GM23338 (cell line): ENCODE measurements around the gene UNC5B. TPM values are rescaled to one million over a fixed set of nuclear protein-coding genes. Genes with fewer than 3 reads are reported as not detected.

Experiments used
- ATAC-seq: fragments of 200-7000 bp; cut with Tn5 transposase; 3 replicates; pipeline ENCODE4 v1.9.1; 2020
- DNase-seq: peaks from one replicate; pipeline ENCODE4 v3.0.0-alpha.2; 2015; ENCODE audit warnings: low spot score
- H2AFZ ChIP-seq: fragments of 200-600 bp; sonication (generic); 2 replicates; pipeline ENCODE4 v1.8.0; 2016; ENCODE audit warnings: antibody characterized with exemption, mild to moderate bottlenecking, moderate library complexity
- H3F3A ChIP-seq: fragments of 200-600 bp; sonication (generic); replicated peaks from 2 replicates; pipeline ENCODE4 v1.8.0; 2017; ENCODE audit warnings: antibody characterized with exemption, mixed run types, low read depth
- H3K27ac ChIP-seq: fragments of 200-600 bp; sonication (generic); 2 replicates; pipeline ENCODE4 v1.6.1; 2016; ENCODE audit warnings: low read depth
- H3K27me3 ChIP-seq: fragments of 200-600 bp; sonication (generic); 2 replicates; pipeline ENCODE4 v1.8.0; 2016; ENCODE audit warnings: mild to moderate bottlenecking, mixed run types, moderate library complexity; ENCODE audit not compliant: insufficient read depth
- H3K36me3 ChIP-seq: fragments of 200-600 bp; sonication (generic); 2 replicates; pipeline ENCODE4 v1.8.0; 2016; ENCODE audit warnings: mild to moderate bottlenecking; ENCODE audit not compliant: insufficient read depth
- H3K4me1 ChIP-seq: fragments of 200-600 bp; sonication (generic); 2 replicates; pipeline ENCODE4 v1.8.0; 2016; ENCODE audit warnings: mild to moderate bottlenecking, moderate library complexity; ENCODE audit not compliant: insufficient read depth
- H3K4me2 ChIP-seq: fragments of 200-600 bp; sonication (generic); 2 replicates; pipeline ENCODE4 v1.7.1; 2017; ENCODE audit warnings: mixed run types
- H3K4me3 ChIP-seq: fragments of 200-600 bp; sonication (generic); 2 replicates; pipeline ENCODE4 v1.6.1; 2016; ENCODE audit warnings: mixed run types
- H3K79me2 ChIP-seq: fragments of 200-600 bp; sonication (generic); replicated peaks from 2 replicates; pipeline ENCODE4 v1.8.0; 2017; ENCODE audit warnings: mild to moderate bottlenecking; ENCODE audit not compliant: insufficient read depth
- H3K9me2 ChIP-seq: fragments of 200-600 bp; sonication (generic); 2 replicates; pipeline ENCODE4 v1.8.0; 2017; ENCODE audit not compliant: insufficient read depth
- H4K20me1 ChIP-seq: fragments of 200-600 bp; sonication (generic); replicated peaks from 2 replicates; pipeline ENCODE4 v1.8.0; 2017; ENCODE audit warnings: mild to moderate bottlenecking; ENCODE audit not compliant: insufficient read depth
- H3K27ac Mint-ChIP-seq: 2 replicates; pipeline ENCODE4 v1.8.0; 2020; ENCODE audit warnings: inconsistent platforms, mild to moderate bottlenecking, moderate library complexity, mixed read lengths
- H3K27me3 Mint-ChIP-seq: 3 replicates; pipeline ENCODE4 v1.8.0; 2022; ENCODE audit warnings: low read depth, mild to moderate bottlenecking, moderate library complexity, mixed read lengths, inconsistent platforms; ENCODE audit not compliant: insufficient read depth, poor library complexity
- H3K36me3 Mint-ChIP-seq: 3 replicates; pipeline ENCODE4 v1.8.0; 2021; ENCODE audit warnings: low read depth, mild to moderate bottlenecking, inconsistent platforms, moderate library complexity, mixed read lengths
- H3K4me1 Mint-ChIP-seq: 3 replicates; pipeline ENCODE4 v1.8.0; 2020; ENCODE audit warnings: mild to moderate bottlenecking, inconsistent platforms, mixed read lengths
- H3K4me3 Mint-ChIP-seq: 3 replicates; pipeline ENCODE4 v1.8.0; 2021; ENCODE audit warnings: moderate library complexity, mild to moderate bottlenecking, inconsistent platforms, mixed read lengths
- H3K9me3 Mint-ChIP-seq: 3 replicates; pipeline ENCODE4 v1.8.0; 2020; ENCODE audit warnings: moderate library complexity, mild to moderate bottlenecking, inconsistent platforms, mixed read lengths
- CREB1 ChIP-seq: fragments of 250-450 bp; sonication (Bioruptor Pico); IDR thresholded peaks from 2 replicates; pipeline ENCODE4 v1.5.0; 2020; ENCODE audit warnings: low read depth, mild to moderate bottlenecking, moderate library complexity
- EZH2 ChIP-seq: fragments of 200-600 bp; sonication (generic); IDR thresholded peaks from one replicate; pipeline ENCODE4 v1.8.0; 2017; ENCODE audit warnings: antibody characterized with exemption, mild to moderate bottlenecking, low read depth; ENCODE audit not compliant: unreplicated experiment
- EZH2phosphoT487 ChIP-seq: fragments of 200-600 bp; sonication (generic); IDR thresholded peaks from one replicate; pipeline ENCODE4 v1.8.1; 2018; ENCODE audit warnings: antibody characterized with exemption; ENCODE audit not compliant: unreplicated experiment
- JUNB ChIP-seq: IDR thresholded peaks from one replicate; pipeline ENCODE4 v1.6.1; 2016; ENCODE audit warnings: antibody characterized with exemption; ENCODE audit not compliant: unreplicated experiment
- NANOG ChIP-seq: IDR thresholded peaks from 2 replicates; pipeline ENCODE4 v1.6.1; 2016; ENCODE audit warnings: antibody characterized with exemption, borderline replicate concordance
- POLR2AphosphoS5 ChIP-seq: IDR thresholded peaks from 2 replicates; pipeline ENCODE4 v1.6.1; 2016; ENCODE audit warnings: antibody characterized with exemption, low read depth
- STAT1 ChIP-seq: IDR thresholded peaks from one replicate; pipeline ENCODE4 v1.6.1; 2016; ENCODE audit warnings: antibody characterized with exemption; ENCODE audit not compliant: unreplicated experiment
- ZNF114 ChIP-seq: fragments of 250-450 bp; sonication (Bioruptor Pico); IDR thresholded peaks from 2 replicates; pipeline ENCODE4 v1.5.0; 2020; ENCODE audit warnings: mild to moderate bottlenecking, moderate library complexity
- ZNF331 ChIP-seq: fragments of 250-450 bp; sonication (Bioruptor Pico); IDR thresholded peaks from 2 replicates; pipeline ENCODE4 v1.5.0; 2020; ENCODE audit warnings: low read depth, mild to moderate bottlenecking, moderate library complexity
- polyA plus RNA-seq: library from polyadenylated mRNA; unstranded; fragments of >200 nt; fragmentation: Nextera tagmentation; extraction: Ambion mirVana; gene quantifications from 2 replicates; pipeline ENCODE4 v1.2.1, GENCODE V29; 2016
- total RNA-seq: library from RNA; depleted of rRNA; stranded (reverse); fragments of >200 nt; shearing (Covaris generic); gene quantifications from 2 replicates; pipeline ENCODE4 v1.2.3, GENCODE V29; 2014
- TF ChIP-seq, protein P1 (sequence below), 2 experiments: fragments of 200-600 bp in 1 of 2; sonication (generic) in 1 of 2; conservative IDR thresholded peaks; 2 replicates each; pipeline versions ENCODE4 v1.5.1 to v1.6.1; 2016 to 2017; ENCODE audit warnings: antibody characterized with exemption in 2 of 2, low read depth in 2 of 2, mild to moderate bottlenecking in 2 of 2, moderate library complexity in 1 of 2
- TF ChIP-seq, protein P2 (sequence below): IDR thresholded peaks from 2 replicates; pipeline ENCODE4 v1.6.1; 2016; ENCODE audit warnings: antibody characterized with exemption
- TF ChIP-seq, protein P3 (sequence below): fragments of 250-450 bp; sonication (Bioruptor Pico); IDR thresholded peaks from 2 replicates; pipeline ENCODE4 v1.5.0; 2020; ENCODE audit warnings: mild to moderate bottlenecking, moderate library complexity
- TF ChIP-seq, protein P4 (sequence below): IDR thresholded peaks from one replicate; pipeline ENCODE4 v1.6.1; 2018; ENCODE audit warnings: antibody characterized with exemption; ENCODE audit not compliant: unreplicated experiment

UNC5B gene
- total and polyA plus RNA-seq, 2 experiments from 2014 or later: 8.0 to 31.2 TPM

DNA sequence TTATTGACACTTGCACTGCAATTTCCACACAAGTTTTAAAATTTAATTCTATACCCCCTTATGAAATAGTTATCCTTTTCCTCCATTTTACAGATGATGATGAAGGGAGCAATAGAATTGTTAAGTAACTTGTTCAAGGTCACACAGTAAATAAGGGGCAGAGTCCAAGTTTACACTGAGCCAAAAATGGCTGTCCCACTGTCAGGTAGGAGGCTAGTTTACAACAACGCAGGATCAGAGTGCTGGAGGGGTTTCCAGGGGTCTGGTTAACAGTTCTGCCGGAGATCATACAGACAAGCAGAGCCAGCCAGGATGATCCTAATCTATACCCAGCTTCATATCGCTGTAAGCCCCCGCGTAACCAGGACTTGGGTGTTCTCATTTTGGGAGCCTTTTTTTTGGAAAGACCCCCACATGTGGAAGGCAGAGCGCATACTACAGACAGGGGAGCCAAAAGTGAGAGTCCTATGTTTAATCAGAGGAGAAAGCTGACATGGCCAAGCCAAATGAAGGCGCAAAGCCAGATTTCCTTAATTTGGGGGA, 524 bp upstream of the UNC5B start:
- no peaks in the 10 kb centered on the region for H3K36me3 ChIP-seq
- Mint-ChIP-seq H3K27ac (no peak overlapping the region), H3K4me3 (peak overlapping the region; percentile 89), H3K9me3 (no peaks in the 10 kb centered on the region), H3K4me1 (peaks cover 53% of the 10 kb centered on the region), H3K27me3 (peaks cover 42% of the 10 kb centered on the region), H3K36me3 (no peaks in the 10 kb centered on the region)
- H3K4me3 ChIP-seq: peak overlapping the region; percentile 96
- H3K79me2 ChIP-seq: peaks cover 38% of the 10 kb centered on the region
- peaks cover 50% of the 10 kb centered on the region for H3K4me1 ChIP-seq
- peak overlapping the region; percentile 90 for H3K4me2 ChIP-seq
- peaks cover 2% of the 10 kb centered on the region; the same call in 1 of the 2 replicates for H4K20me1 ChIP-seq
- DNase-seq (no peak), ATAC-seq (no peak)
- H2AFZ ChIP-seq: peak overlapping the region; percentile 93
- H3K9me2 ChIP-seq: no peaks in the 10 kb centered on the region
- H3K27me3 ChIP-seq: peaks cover 52% of the 10 kb centered on the region
- peaks cover 7% of the 10 kb centered on the region; the same call in 1 of the 2 replicates for H3F3A ChIP-seq
- TF ChIP-seq ZNF114 (CRISPR knock-in tag): no peak
- no peak for TF ChIP-seq CREB1 (CRISPR knock-in tag)
- TF ChIP-seq, protein P1, sequence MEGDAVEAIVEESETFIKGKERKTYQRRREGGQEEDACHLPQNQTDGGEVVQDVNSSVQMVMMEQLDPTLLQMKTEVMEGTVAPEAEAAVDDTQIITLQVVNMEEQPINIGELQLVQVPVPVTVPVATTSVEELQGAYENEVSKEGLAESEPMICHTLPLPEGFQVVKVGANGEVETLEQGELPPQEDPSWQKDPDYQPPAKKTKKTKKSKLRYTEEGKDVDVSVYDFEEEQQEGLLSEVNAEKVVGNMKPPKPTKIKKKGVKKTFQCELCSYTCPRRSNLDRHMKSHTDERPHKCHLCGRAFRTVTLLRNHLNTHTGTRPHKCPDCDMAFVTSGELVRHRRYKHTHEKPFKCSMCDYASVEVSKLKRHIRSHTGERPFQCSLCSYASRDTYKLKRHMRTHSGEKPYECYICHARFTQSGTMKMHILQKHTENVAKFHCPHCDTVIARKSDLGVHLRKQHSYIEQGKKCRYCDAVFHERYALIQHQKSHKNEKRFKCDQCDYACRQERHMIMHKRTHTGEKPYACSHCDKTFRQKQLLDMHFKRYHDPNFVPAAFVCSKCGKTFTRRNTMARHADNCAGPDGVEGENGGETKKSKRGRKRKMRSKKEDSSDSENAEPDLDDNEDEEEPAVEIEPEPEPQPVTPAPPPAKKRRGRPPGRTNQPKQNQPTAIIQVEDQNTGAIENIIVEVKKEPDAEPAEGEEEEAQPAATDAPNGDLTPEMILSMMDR (conservative IDR thresholded peaks at IDR 0.05; ENCODE audit: low read depth in 2 of 2): no peak
- no peak for TF ChIP-seq JUNB
- TF ChIP-seq, protein P2, sequence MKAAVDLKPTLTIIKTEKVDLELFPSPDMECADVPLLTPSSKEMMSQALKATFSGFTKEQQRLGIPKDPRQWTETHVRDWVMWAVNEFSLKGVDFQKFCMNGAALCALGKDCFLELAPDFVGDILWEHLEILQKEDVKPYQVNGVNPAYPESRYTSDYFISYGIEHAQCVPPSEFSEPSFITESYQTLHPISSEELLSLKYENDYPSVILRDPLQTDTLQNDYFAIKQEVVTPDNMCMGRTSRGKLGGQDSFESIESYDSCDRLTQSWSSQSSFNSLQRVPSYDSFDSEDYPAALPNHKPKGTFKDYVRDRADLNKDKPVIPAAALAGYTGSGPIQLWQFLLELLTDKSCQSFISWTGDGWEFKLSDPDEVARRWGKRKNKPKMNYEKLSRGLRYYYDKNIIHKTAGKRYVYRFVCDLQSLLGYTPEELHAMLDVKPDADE: no peak
- TF ChIP-seq EZH2: no peak
- TF ChIP-seq ZNF331 (CRISPR knock-in tag): no peak
- TF ChIP-seq STAT1: no peak
- TF ChIP-seq POLR2AphosphoS5: no peak
- no peak for TF ChIP-seq NANOG
- no peak for TF ChIP-seq EZH2phosphoT487
- TF ChIP-seq, protein P3, sequence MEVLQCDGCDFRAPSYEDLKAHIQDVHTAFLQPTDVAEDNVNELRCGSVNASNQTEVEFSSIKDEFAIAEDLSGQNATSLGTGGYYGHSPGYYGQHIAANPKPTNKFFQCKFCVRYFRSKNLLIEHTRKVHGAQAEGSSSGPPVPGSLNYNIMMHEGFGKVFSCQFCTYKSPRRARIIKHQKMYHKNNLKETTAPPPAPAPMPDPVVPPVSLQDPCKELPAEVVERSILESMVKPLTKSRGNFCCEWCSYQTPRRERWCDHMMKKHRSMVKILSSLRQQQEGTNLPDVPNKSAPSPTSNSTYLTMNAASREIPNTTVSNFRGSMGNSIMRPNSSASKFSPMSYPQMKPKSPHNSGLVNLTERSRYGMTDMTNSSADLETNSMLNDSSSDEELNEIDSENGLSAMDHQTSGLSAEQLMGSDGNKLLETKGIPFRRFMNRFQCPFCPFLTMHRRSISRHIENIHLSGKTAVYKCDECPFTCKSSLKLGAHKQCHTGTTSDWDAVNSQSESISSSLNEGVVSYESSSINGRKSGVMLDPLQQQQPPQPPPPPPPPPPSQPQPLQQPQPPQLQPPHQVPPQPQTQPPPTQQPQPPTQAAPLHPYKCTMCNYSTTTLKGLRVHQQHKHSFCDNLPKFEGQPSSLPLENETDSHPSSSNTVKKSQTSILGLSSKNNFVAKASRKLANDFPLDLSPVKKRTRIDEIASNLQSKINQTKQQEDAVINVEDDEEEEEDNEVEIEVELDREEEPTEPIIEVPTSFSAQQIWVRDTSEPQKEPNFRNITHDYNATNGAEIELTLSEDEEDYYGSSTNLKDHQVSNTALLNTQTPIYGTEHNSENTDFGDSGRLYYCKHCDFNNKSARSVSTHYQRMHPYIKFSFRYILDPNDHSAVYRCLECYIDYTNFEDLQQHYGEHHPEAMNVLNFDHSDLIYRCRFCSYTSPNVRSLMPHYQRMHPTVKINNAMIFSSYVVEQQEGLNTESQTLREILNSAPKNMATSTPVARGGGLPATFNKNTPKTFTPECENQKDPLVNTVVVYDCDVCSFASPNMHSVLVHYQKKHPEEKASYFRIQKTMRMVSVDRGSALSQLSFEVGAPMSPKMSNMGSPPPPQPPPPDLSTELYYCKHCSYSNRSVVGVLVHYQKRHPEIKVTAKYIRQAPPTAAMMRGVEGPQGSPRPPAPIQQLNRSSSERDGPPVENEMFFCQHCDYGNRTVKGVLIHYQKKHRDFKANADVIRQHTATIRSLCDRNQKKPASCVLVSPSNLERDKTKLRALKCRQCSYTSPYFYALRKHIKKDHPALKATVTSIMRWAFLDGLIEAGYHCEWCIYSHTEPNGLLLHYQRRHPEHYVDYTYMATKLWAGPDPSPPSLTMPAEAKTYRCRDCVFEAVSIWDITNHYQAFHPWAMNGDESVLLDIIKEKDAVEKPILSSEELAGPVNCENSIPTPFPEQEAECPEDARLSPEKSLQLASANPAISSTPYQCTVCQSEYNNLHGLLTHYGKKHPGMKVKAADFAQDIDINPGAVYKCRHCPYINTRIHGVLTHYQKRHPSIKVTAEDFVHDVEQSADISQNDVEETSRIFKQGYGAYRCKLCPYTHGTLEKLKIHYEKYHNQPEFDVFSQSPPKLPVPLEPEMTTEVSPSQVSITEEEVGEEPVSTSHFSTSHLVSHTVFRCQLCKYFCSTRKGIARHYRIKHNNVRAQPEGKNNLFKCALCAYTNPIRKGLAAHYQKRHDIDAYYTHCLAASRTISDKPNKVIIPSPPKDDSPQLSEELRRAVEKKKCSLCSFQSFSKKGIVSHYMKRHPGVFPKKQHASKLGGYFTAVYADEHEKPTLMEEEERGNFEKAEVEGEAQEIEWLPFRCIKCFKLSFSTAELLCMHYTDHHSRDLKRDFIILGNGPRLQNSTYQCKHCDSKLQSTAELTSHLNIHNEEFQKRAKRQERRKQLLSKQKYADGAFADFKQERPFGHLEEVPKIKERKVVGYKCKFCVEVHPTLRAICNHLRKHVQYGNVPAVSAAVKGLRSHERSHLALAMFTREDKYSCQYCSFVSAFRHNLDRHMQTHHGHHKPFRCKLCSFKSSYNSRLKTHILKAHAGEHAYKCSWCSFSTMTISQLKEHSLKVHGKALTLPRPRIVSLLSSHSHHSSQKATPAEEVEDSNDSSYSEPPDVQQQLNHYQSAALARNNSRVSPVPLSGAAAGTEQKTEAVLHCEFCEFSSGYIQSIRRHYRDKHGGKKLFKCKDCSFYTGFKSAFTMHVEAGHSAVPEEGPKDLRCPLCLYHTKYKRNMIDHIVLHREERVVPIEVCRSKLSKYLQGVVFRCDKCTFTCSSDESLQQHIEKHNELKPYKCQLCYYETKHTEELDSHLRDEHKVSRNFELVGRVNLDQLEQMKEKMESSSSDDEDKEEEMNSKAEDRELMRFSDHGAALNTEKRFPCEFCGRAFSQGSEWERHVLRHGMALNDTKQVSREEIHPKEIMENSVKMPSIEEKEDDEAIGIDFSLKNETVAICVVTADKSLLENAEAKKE (CRISPR knock-in tag): no peak
- TF ChIP-seq, protein P4, sequence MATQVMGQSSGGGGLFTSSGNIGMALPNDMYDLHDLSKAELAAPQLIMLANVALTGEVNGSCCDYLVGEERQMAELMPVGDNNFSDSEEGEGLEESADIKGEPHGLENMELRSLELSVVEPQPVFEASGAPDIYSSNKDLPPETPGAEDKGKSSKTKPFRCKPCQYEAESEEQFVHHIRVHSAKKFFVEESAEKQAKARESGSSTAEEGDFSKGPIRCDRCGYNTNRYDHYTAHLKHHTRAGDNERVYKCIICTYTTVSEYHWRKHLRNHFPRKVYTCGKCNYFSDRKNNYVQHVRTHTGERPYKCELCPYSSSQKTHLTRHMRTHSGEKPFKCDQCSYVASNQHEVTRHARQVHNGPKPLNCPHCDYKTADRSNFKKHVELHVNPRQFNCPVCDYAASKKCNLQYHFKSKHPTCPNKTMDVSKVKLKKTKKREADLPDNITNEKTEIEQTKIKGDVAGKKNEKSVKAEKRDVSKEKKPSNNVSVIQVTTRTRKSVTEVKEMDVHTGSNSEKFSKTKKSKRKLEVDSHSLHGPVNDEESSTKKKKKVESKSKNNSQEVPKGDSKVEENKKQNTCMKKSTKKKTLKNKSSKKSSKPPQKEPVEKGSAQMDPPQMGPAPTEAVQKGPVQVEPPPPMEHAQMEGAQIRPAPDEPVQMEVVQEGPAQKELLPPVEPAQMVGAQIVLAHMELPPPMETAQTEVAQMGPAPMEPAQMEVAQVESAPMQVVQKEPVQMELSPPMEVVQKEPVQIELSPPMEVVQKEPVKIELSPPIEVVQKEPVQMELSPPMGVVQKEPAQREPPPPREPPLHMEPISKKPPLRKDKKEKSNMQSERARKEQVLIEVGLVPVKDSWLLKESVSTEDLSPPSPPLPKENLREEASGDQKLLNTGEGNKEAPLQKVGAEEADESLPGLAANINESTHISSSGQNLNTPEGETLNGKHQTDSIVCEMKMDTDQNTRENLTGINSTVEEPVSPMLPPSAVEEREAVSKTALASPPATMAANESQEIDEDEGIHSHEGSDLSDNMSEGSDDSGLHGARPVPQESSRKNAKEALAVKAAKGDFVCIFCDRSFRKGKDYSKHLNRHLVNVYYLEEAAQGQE: no peak
- no peak overlapping the region for H3K27ac ChIP-seq
